Karpas-422 (cell line): ENCODE measurements around the gene NIPAL1. TPM values are rescaled to one million over a fixed set of nuclear protein-coding genes. Genes with fewer than 3 reads are reported as not detected.

Experiments used
- DNase-seq: peaks from one replicate; pipeline ENCODE4 v3.0.0-alpha.2; 2015
- H2AFZ ChIP-seq: fragments of 200-600 bp; sonication (generic); 2 replicates; pipeline ENCODE4 v1.6.1; 2014; ENCODE audit warnings: antibody characterized with exemption, low read length, mixed read lengths
- H3K27ac ChIP-seq: fragments of 200-600 bp; sonication (generic); 2 replicates; pipeline ENCODE4 v1.5.1; 2014; ENCODE audit warnings: mild to moderate bottlenecking, low read length, moderate library complexity
- H3K27me3 ChIP-seq: fragments of 200-600 bp; sonication (generic); 2 replicates; pipeline ENCODE4 v1.6.1; 2014; ENCODE audit warnings: low read length, mixed read lengths
- H3K36me3 ChIP-seq: fragments of 200-600 bp; sonication (generic); 2 replicates; pipeline ENCODE4 v1.6.1; 2014; ENCODE audit warnings: low read length, mixed read lengths; ENCODE audit not compliant: insufficient read depth
- H3K4me1 ChIP-seq: fragments of 200-600 bp; sonication (generic); 2 replicates; pipeline ENCODE4 v1.6.1; 2014; ENCODE audit warnings: mild to moderate bottlenecking, low read length, mixed read lengths
- H3K4me2 ChIP-seq: fragments of 200-600 bp; sonication (generic); 2 replicates; pipeline ENCODE4 v1.6.1; 2014; ENCODE audit warnings: low read length, low read depth, mild to moderate bottlenecking; ENCODE audit not compliant: poor library complexity, severe bottlenecking
- H3K4me3 ChIP-seq: fragments of 200-600 bp; sonication (generic); 2 replicates; pipeline ENCODE4 v1.5.1; 2014; ENCODE audit warnings: mild to moderate bottlenecking, antibody characterized with exemption, low read length, mixed read lengths
- H3K79me2 ChIP-seq: fragments of 200-600 bp; sonication (generic); 2 replicates; pipeline ENCODE4 v1.6.1; 2014; ENCODE audit warnings: mild to moderate bottlenecking, low read length, mixed read lengths
- H3K9ac ChIP-seq: fragments of 200-600 bp; sonication (generic); 2 replicates; pipeline ENCODE4 v1.6.0; 2014; ENCODE audit warnings: low read length
- H3K9me2 ChIP-seq: fragments of 200-600 bp; sonication (generic), shearing (Covaris generic); replicated peaks from 2 replicates; pipeline ENCODE4 v1.6.0; 2014; ENCODE audit warnings: mild to moderate bottlenecking, low read length, moderate library complexity; ENCODE audit not compliant: insufficient read depth
- H3K9me3 ChIP-seq: fragments of 300-700, 200-600 bp; sonication (generic); 2 replicates; pipeline ENCODE4 v1.6.1; 2014; ENCODE audit warnings: low read length, mixed read lengths
- H4K20me1 ChIP-seq: fragments of 200-600 bp; sonication (generic); 2 replicates; pipeline ENCODE4 v1.6.1; 2014; ENCODE audit warnings: mild to moderate bottlenecking, antibody characterized with exemption, low read length, low read depth; ENCODE audit not compliant: insufficient read depth
- total RNA-seq: library from RNA; depleted of rRNA; stranded (reverse); fragments of >200 nt; shearing (Covaris generic); gene quantifications from 2 replicates; pipeline ENCODE4 v1.2.3, GENCODE V29; 2014; ENCODE audit warnings: low replicate concordance

Gene NIPAL1
- total RNA-seq, 1 experiment from 2014 or later = 0.89 TPM

- Histone ChIP-seq H3K4me2 (peak overlapping the region; percentile 28), H3K4me1 (peaks cover 68% of the 10 kb centered on the region), H3K9ac (no peak overlapping the region), H3K9me2 (no peaks in the 10 kb centered on the region), H3K79me2 (no peaks in the 10 kb centered on the region), H3K36me3 (no peaks in the 10 kb centered on the region), H3K27ac (no peak overlapping the region), H4K20me1 (no peaks in the 10 kb centered on the region), H3K27me3 (no peaks in the 10 kb centered on the region), H3K4me3 (no peak overlapping the region), H2AFZ (no peak overlapping the region), H3K9me3 (no peaks in the 10 kb centered on the region)
- peak; percentile 63 for DNase-seq
Observed at GRCh38 chr4:48039561-48039960, 23.0 kb downstream of the NIPAL1 start.

- Histone ChIP-seq H3K4me1 (peaks cover 68% of the 10 kb centered on the region), H3K27ac (no peak overlapping the region), H3K79me2 (no peaks in the 10 kb centered on the region), H3K4me2 (no peak overlapping the region), H3K27me3 (no peaks in the 10 kb centered on the region), H3K36me3 (no peaks in the 10 kb centered on the region), H3K9ac (no peak overlapping the region), H3K9me3 (no peaks in the 10 kb centered on the region), H3K4me3 (no peak overlapping the region), H3K9me2 (no peaks in the 10 kb centered on the region), H4K20me1 (no peaks in the 10 kb centered on the region), H2AFZ (no peak overlapping the region)
- peak; percentile 37 for DNase-seq
Observed at GRCh38 chr4:48041535-48042137, 25.1 kb downstream of the NIPAL1 start.

- Histone ChIP-seq H2AFZ (peak overlapping the region; percentile 57; the same call in 1 of the 2 replicates), H3K27ac (no peak overlapping the region), H3K9ac (no peak overlapping the region), H3K27me3 (no peaks in the 10 kb centered on the region), H3K36me3 (no peaks in the 10 kb centered on the region), H3K79me2 (no peaks in the 10 kb centered on the region), H3K4me3 (no peak overlapping the region), H4K20me1 (no peaks in the 10 kb centered on the region), H3K9me3 (no peaks in the 10 kb centered on the region), H3K9me2 (no peaks in the 10 kb centered on the region), H3K4me2 (no peak overlapping the region), H3K4me1 (peaks cover 68% of the 10 kb centered on the region)
- no peak for DNase-seq
Observed at GRCh38 chr4:48042979-48043461, 26.4 kb downstream of the NIPAL1 start.

GRCh38 chr4:48043504-48043903 lies 26.9 kb downstream of the NIPAL1 start:
- Histone ChIP-seq H3K9ac (no peak overlapping the region), H3K36me3 (no peaks in the 10 kb centered on the region), H3K4me3 (no peak overlapping the region), H3K79me2 (no peaks in the 10 kb centered on the region), H3K9me2 (no peaks in the 10 kb centered on the region), H2AFZ (0 out of 2 replicates have a peak overlapping the region, but pooled peaks have one; percentile 57), H3K4me1 (peaks cover 72% of the 10 kb centered on the region), H3K9me3 (no peaks in the 10 kb centered on the region), H3K27me3 (no peaks in the 10 kb centered on the region), H3K4me2 (no peak overlapping the region), H3K27ac (no peak overlapping the region), H4K20me1 (no peaks in the 10 kb centered on the region)
- peak; percentile 31 for DNase-seq

GRCh38 chr4:48044298-48044697 lies 27.7 kb downstream of the NIPAL1 start:
- Histone ChIP-seq H3K4me3 (no peak overlapping the region), H3K4me2 (peak overlapping the region; percentile 49), H3K4me1 (peaks cover 70% of the 10 kb centered on the region)

GRCh38 chr4:48046059-48046458 lies 29.5 kb downstream of the NIPAL1 start:
- Histone ChIP-seq H3K4me3 (no peak overlapping the region), H3K9me2 (no peaks in the 10 kb centered on the region), H3K9me3 (no peaks in the 10 kb centered on the region), H3K27ac (no peak overlapping the region), H4K20me1 (no peaks in the 10 kb centered on the region), H3K9ac (no peak overlapping the region), H3K4me1 (peaks cover 62% of the 10 kb centered on the region), H3K27me3 (no peaks in the 10 kb centered on the region), H3K36me3 (no peaks in the 10 kb centered on the region), H3K4me2 (peak overlapping the region; percentile 78), H3K79me2 (no peaks in the 10 kb centered on the region), H2AFZ (no peak overlapping the region)
- peak; percentile 36 for DNase-seq

More at GRCh38 chr4:48044298-48044697, 27.7 kb downstream of the NIPAL1 start:
- Histone ChIP-seq H3K9me2 (no peaks in the 10 kb centered on the region), H3K27ac (no peak overlapping the region), H3K79me2 (no peaks in the 10 kb centered on the region), H3K9me3 (no peaks in the 10 kb centered on the region), H4K20me1 (no peaks in the 10 kb centered on the region), H2AFZ (no peak overlapping the region), H3K36me3 (no peaks in the 10 kb centered on the region), H3K9ac (no peak overlapping the region), H3K27me3 (no peaks in the 10 kb centered on the region)
- DNase-seq = peak; percentile 59

GRCh38 chr4:48047421-48047844 lies 30.9 kb downstream of the NIPAL1 start:
- peak overlapping the region; percentile 44; the same call in 1 of the 2 replicates for H2AFZ ChIP-seq
- peak overlapping the region; percentile 48 for H3K9ac ChIP-seq
- H3K4me1 ChIP-seq = peaks cover 61% of the 10 kb centered on the region

GRCh38 chr4:48047896-48048295 lies 31.3 kb downstream of the NIPAL1 start:
- H3K79me2 ChIP-seq = no peaks in the 10 kb centered on the region
- H3K36me3 ChIP-seq = no peaks in the 10 kb centered on the region
- H3K4me3 ChIP-seq = peak overlapping the region; percentile 53
- H3K9me3 ChIP-seq = no peaks in the 10 kb centered on the region
- peak overlapping the region; percentile 78 for H3K4me2 ChIP-seq
- peak overlapping the region; percentile 70 for H3K27ac ChIP-seq
- no peaks in the 10 kb centered on the region for H4K20me1 ChIP-seq
- no peaks in the 10 kb centered on the region for H3K27me3 ChIP-seq
- peaks cover 57% of the 10 kb centered on the region for H3K4me1 ChIP-seq
- no peaks in the 10 kb centered on the region for H3K9me2 ChIP-seq
- peak overlapping the region; percentile 48 for H3K9ac ChIP-seq
- peak; percentile 54 for DNase-seq
- peak overlapping the region; percentile 44; the same call in 1 of the 2 replicates for H2AFZ ChIP-seq

More at GRCh38 chr4:48047421-48047844, 30.9 kb downstream of the NIPAL1 start:
- Histone ChIP-seq H3K4me2 (peak overlapping the region; percentile 78), H3K27ac (peak overlapping the region; percentile 70), H3K4me3 (peak overlapping the region; percentile 53), H3K79me2 (no peaks in the 10 kb centered on the region), H4K20me1 (no peaks in the 10 kb centered on the region), H3K36me3 (no peaks in the 10 kb centered on the region), H3K27me3 (no peaks in the 10 kb centered on the region), H3K9me2 (no peaks in the 10 kb centered on the region), H3K9me3 (no peaks in the 10 kb centered on the region)
- DNase-seq = peak; percentile 90
